ENCODE results near the gene C2orf69.

The C2orf69 gene

GRCh38 chr2:199916980-199917379 is 5.9 kb downstream of the C2orf69 start:
- no peak for DNase-seq

- DNase-seq, result no peak
These were observed 11.8 kb downstream of the C2orf69 start for GRCh38 chr2:199922856-199923255.

GRCh38 chr2:199923924-199924323 is 12.8 kb downstream of the C2orf69 start:
- no peak for DNase-seq

GRCh38 chr2:199926806-199927205 is 15.7 kb downstream of the C2orf69 start:
- no peak for DNase-seq

GRCh38 chr2:199928226-199928625 is 17.1 kb downstream of the C2orf69 start:
- DNase-seq, result no peak

- DNase-seq, result no peak
These were observed 17.5 kb downstream of the C2orf69 start for GRCh38 chr2:199928626-199929025.

- no peak for DNase-seq
These were observed 18.2 kb downstream of the C2orf69 start for GRCh38 chr2:199929262-199929661.

- no peak for DNase-seq
These were observed 21.3 kb downstream of the C2orf69 start for GRCh38 chr2:199932312-199932855.

GRCh38 chr2:199933466-199933865 is 22.4 kb downstream of the C2orf69 start:
- DNase-seq, result no peak

GRCh38 chr2:199936554-199936953 is 25.5 kb downstream of the C2orf69 start:
- no peak for DNase-seq

- DNase-seq, result no peak
These were observed 29.3 kb downstream of the C2orf69 start for GRCh38 chr2:199940373-199940772.

GRCh38 chr2:199943373-199943772 is 32.3 kb downstream of the C2orf69 start:
- no peak for DNase-seq

- DNase-seq, result no peak
These were observed 35.1 kb downstream of the C2orf69 start for GRCh38 chr2:199946196-199946595.

GRCh38 chr2:199946836-199947235 is 35.7 kb downstream of the C2orf69 start:
- DNase-seq, result no peak

- DNase-seq, result no peak
These were observed 39.3 kb downstream of the C2orf69 start for GRCh38 chr2:199950396-199950795.

GRCh38 chr2:199951023-199951422 is 39.9 kb downstream of the C2orf69 start:
- DNase-seq, result no peak

GRCh38 chr2:199955007-199955338 is 43.9 kb downstream of the C2orf69 start:
- no peak for DNase-seq

GRCh38 chr2:199955339-199956061 is 44.4 kb downstream of the C2orf69 start, which contains the start of the genes MAIP1 and TYW5:
TSS of gene MAIP1 (plus strand) at chr2:199955582. CDS start at chr2:199955799, 217 bp downstream.
TSS of gene TYW5 (minus strand) at chr2:199955491. CDS start at chr2:199955470, 21 bp downstream.
- DNase-seq, result peak; percentile 38 to 58

- no peak for DNase-seq
These were observed 44.9 kb downstream of the C2orf69 start for GRCh38 chr2:199956062-199956380.

- no peak for DNase-seq
These were observed 46.9 kb downstream of the C2orf69 start for GRCh38 chr2:199958014-199958413.

GRCh38 chr2:199962203-199962602 is 51.1 kb downstream of the C2orf69 start:
- no peak for DNase-seq

- no peak for DNase-seq
These were observed 55.3 kb downstream of the C2orf69 start for GRCh38 chr2:199966405-199966804.

GRCh38 chr2:199966976-199967375 is 55.9 kb downstream of the C2orf69 start:
- DNase-seq, result no peak

GRCh38 chr2:199968126-199968525 is 57.0 kb downstream of the C2orf69 start:
- no peak for DNase-seq

GRCh38 chr2:199972088-199972626 is 61.1 kb downstream of the C2orf69 start:
- no peak for DNase-seq

Measured in NCI-H187 (cell line).